IPS DF 6.9 (cell line): ENCODE measurements around the gene SPIRE1.

Experiments
- DNase-seq: peaks from one replicate; pipeline ENCODE4 v3.0.0-alpha.2; 2013; ENCODE audit warnings: low read depth, low spot score
- H3K27ac ChIP-seq: one replicate; pipeline ENCODE4 v1.5.1; 2013; ENCODE audit warnings: low read length, control low read depth
- H3K27me3 ChIP-seq: 2 replicates; pipeline ENCODE4 v1.6.1; 2013; ENCODE audit warnings: mild to moderate bottlenecking, low read length; ENCODE audit not compliant: control insufficient read depth, insufficient read depth
- H3K36me3 ChIP-seq: 2 replicates; pipeline ENCODE4 v1.6.1; 2013; ENCODE audit warnings: low read length; ENCODE audit not compliant: control insufficient read depth, insufficient read depth
- H3K4me1 ChIP-seq: 2 replicates; pipeline ENCODE4 v1.6.1; 2013; ENCODE audit warnings: low read length; ENCODE audit not compliant: control insufficient read depth, insufficient read depth
- H3K4me3 ChIP-seq: 2 replicates; pipeline ENCODE4 v1.5.1; 2013; ENCODE audit warnings: mild to moderate bottlenecking, low read length
- H3K9me3 ChIP-seq: 2 replicates; pipeline ENCODE4 v1.6.1; 2013; ENCODE audit warnings: low read length, inconsistent platforms; ENCODE audit not compliant: control insufficient read depth, insufficient read depth
- WGBS: extraction: QIAGEN DNeasy Blood & Tissue Kit; methylation state at CpG from one replicate; pipeline ENCODE4 v1.1.7; 2013; ENCODE audit warnings: mixed read lengths, missing lambda C conversion rate; ENCODE audit not compliant: insufficient read length, insufficient coverage; 5-methylcytosine and 5-hydroxymethylcytosine counted together

SPIRE1 gene

DNA sequence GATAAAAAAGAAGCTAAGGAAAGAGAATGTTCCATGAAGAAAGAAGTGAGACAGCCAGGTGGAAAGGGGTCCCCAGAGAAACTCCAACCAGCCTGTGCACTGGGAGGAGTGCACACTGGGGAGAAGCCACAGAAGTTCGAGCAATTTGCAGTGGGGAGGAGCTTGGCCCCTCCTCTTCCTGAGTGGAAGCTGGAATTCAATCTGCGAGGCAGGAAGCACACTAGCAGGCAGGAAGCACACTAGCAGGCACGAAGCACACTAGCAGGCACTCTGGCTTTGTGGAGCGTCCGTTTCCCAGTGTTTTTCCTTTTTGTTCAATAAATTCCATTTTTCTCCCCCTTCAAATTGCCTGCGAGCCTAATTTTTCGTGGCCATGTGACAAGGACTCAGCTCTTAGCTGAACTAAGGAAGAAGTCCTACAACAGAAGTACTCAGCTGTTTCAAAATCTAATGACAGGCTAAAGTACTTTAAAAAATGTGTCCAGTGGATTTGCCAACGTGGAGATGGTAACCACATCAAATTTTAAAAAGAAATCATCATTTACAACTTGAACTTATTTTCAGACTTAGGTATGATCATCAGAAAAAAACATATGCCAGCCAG lies 21.4 kb upstream of the SPIRE1 start:
- Histone ChIP-seq H3K36me3 (peaks cover 3% of the 10 kb centered on the region; the same call in 1 of the 2 replicates), H3K27ac (no peak overlapping the region), H3K9me3 (no peaks in the 10 kb centered on the region), H3K4me3 (no peak overlapping the region), H3K4me1 (no peaks in the 10 kb centered on the region), H3K27me3 (no peaks in the 10 kb centered on the region)
- DNase-seq = no peak
- no CpG with 5 or more reads among the region's 8 CpGs for WGBS

GRCh38 chr18:12668041-12668440 lies 10.1 kb upstream of the SPIRE1 start:
- DNase-seq = no peak
- Histone ChIP-seq H3K36me3 (no peaks in the 10 kb centered on the region), H3K27me3 (no peaks in the 10 kb centered on the region), H3K9me3 (no peaks in the 10 kb centered on the region), H3K4me1 (no peaks in the 10 kb centered on the region), H3K27ac (no peak overlapping the region), H3K4me3 (no peak overlapping the region)
- whole genome bisulfite sequencing = no CpG with 5 or more reads among the region's 5 CpGs

DNA sequence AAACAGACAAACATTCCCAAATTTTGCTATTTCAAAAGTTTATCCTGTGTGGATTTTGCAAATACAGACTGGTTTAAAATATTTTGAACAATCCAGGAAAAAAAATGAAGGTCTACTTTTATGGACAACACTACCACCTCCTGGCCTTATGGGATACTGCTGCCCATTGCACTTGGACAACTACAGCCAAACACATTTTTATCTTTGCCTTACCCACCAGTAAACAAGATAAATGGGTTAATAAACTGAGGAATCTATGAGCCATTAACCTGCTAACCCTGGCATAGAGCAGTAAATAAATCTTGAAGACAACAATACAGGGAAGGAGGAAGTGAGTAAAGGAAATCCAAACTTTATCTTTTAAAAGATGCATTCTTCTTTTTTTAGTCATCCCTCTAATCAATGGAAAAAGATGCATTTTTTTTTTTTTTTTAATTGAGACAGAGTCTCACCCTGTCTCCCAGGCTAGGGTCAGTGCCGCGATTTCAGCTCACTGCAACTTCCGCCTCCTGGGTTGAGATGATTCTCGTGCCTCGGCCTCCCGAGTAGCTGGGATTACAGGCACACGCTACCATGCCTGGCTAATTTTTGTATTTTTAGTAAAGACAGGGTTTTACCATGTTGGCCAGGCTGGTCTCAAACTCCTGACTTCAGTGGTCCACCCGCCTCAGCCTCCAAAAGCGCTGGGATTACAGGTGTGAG lies 2.1 kb upstream of the SPIRE1 start:
- H3K4me1 ChIP-seq = no peaks in the 10 kb centered on the region; the same call in 1 of the 2 replicates
- H3K27me3 ChIP-seq = no peaks in the 10 kb centered on the region
- H3K4me3 ChIP-seq = no peak overlapping the region
- H3K9me3 ChIP-seq = no peaks in the 10 kb centered on the region
- H3K36me3 ChIP-seq = no peaks in the 10 kb centered on the region
- WGBS = no CpG with 5 or more reads among the region's 9 CpGs
- no peak for DNase-seq
- H3K27ac ChIP-seq = no peak overlapping the region

DNA sequence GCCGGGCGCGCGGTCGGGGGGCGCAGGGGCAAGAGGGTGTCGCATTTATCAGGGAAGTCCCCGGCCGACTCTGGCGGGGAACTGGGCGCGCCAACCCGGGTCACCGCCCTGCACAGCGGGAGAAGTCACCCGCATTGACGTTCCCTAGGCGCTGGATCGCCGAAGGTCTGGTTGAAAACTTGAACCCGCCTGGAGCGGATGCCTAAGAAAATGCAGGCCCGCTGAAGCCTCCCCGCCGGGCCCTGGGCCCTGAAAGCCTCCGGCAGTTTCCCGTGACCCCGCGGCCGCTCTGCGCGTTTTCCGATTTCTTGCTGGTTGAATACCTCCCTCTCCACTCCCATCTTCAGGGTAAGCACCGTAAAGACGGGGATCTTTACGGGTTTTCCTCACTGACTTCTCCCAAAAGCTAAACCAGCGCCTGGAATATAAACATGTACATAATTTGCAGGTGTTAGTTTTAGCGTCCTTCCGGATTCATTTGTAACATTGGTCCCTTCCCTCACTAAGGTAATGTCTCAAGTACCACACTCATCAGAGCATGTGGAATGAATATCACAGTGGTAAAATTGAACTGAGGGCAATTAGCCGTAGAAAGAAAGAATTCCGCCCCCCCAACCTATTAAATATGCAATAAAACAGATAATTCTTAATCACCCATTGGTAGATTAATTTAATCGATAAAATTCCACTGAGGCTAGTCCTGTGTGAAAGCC lies 675 bp upstream of the SPIRE1 start:
- Histone ChIP-seq H3K4me3 (peak overlapping the region; percentile 77; the same call in 1 of the 2 replicates), H3K36me3 (no peaks in the 10 kb centered on the region), H3K4me1 (no peaks in the 10 kb centered on the region; the same call in 1 of the 2 replicates), H3K9me3 (no peaks in the 10 kb centered on the region), H3K27ac (no peak overlapping the region), H3K27me3 (no peaks in the 10 kb centered on the region)
- no CpG with 5 or more reads among the region's 42 CpGs for WGBS
- no peak for DNase-seq

DNA sequence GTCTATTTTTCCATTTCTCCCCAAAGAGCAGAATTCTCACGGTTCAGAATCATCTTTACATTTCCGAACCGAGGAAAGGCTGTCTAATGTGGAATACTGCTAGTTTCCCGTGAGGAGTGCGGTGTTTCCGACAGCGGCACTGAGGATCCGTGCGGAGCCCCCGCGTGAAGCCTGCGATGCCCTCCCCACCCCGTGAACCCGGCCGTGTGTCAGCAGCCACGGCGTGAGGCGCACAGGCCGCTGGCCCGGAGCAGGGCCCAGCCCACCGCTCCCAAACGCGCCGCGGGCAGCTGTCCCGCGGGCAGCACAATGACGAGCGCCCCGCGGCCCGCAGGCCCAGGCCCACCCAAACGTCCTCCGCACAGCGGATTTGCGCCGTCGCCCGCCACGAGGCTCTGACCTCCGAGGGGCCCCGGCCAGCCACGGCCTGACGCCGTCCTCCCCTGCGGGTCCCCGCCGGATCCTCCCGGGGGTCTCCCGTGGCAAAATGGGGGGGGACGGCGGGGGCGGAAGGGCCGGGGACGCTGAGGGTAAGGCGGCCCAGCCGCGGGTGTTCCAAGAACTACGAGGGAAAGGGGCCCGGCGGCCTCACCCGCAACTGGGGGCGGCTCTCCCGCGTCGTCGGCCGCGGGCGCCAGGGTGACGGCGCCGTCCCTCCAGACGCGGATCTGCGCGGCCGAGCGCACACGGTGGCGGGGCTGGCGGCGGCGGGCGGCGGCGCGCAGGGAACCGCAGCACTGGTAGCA lies 796 bp downstream of the SPIRE1 start:
- Histone ChIP-seq H3K4me1 (peaks cover 1% of the 10 kb centered on the region; the same call in 1 of the 2 replicates), H3K27ac (no peak overlapping the region), H3K9me3 (no peaks in the 10 kb centered on the region), H3K4me3 (peak overlapping the region; percentile 77; the same call in 1 of the 2 replicates), H3K36me3 (no peaks in the 10 kb centered on the region), H3K27me3 (no peaks in the 10 kb centered on the region)
- no CpG with 5 or more reads among the region's 89 CpGs for WGBS
- no peak for DNase-seq

- Histone ChIP-seq H3K4me3 (no peak overlapping the region; the same call in 1 of the 2 replicates), H3K27me3 (no peaks in the 10 kb centered on the region), H3K4me1 (peaks cover 1% of the 10 kb centered on the region; the same call in 1 of the 2 replicates), H3K9me3 (no peaks in the 10 kb centered on the region), H3K36me3 (no peaks in the 10 kb centered on the region), H3K27ac (no peak overlapping the region)
- no CpG with 5 or more reads among the region's 3 CpGs for WGBS
- no peak for DNase-seq
These were observed 1.3 kb downstream of the SPIRE1 start for GRCh38 chr18:12656605-12656937.

GRCh38 chr18:12654971-12655370 lies 2.9 kb downstream of the SPIRE1 start:
- H3K4me3 ChIP-seq = no peak overlapping the region
- peaks cover 1% of the 10 kb centered on the region; the same call in 1 of the 2 replicates for H3K4me1 ChIP-seq
- WGBS = no CpG with 5 or more reads among the region's 1 CpG
- no peaks in the 10 kb centered on the region for H3K9me3 ChIP-seq
- DNase-seq = no peak
- no peak overlapping the region for H3K27ac ChIP-seq
- no peaks in the 10 kb centered on the region for H3K36me3 ChIP-seq
- no peaks in the 10 kb centered on the region for H3K27me3 ChIP-seq

DNA sequence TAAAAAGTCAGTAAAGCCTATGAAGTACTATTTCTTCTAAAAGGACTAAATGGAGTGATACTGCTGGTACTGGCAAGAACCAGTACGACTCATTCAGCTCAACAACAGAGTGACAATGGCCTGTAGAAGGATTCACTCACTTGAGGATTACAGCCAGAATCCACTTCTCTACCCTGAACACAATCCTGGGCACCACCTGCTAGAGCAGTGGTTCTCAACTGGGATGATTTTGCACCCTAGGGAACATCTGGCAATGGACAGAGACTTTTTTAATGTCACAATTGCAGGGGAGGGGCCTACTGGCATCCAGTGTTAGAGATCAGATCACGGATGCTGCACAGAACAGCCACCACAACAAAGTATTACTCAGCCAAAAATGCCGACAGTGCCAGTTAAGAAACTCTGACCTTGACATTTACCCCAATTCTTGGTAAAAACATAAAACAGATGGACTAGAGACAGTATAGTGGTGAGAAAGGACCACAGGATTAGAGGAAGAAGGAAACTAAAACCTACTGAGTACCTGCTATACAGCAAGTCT lies 5.0 kb downstream of the SPIRE1 start:
- no peaks in the 10 kb centered on the region for H3K9me3 ChIP-seq
- H3K36me3 ChIP-seq = no peaks in the 10 kb centered on the region
- DNase-seq = no peak
- H3K27ac ChIP-seq = no peak overlapping the region
- H3K4me3 ChIP-seq = no peak overlapping the region
- H3K27me3 ChIP-seq = no peaks in the 10 kb centered on the region
- WGBS = no CpG with 5 or more reads among the region's 3 CpGs
- H3K4me1 ChIP-seq = peaks cover 2% of the 10 kb centered on the region; the same call in 1 of the 2 replicates

- H3K9me3 ChIP-seq = no peaks in the 10 kb centered on the region
- DNase-seq = no peak
- H3K4me1 ChIP-seq = peaks cover 2% of the 10 kb centered on the region; the same call in 1 of the 2 replicates
- H3K27ac ChIP-seq = no peak overlapping the region
- H3K36me3 ChIP-seq = no peaks in the 10 kb centered on the region
- H3K4me3 ChIP-seq = no peak overlapping the region
- 100% methylated on average over 2 of the region's 4 CpGs for WGBS
- no peaks in the 10 kb centered on the region for H3K27me3 ChIP-seq
These were observed 6.3 kb downstream of the SPIRE1 start for GRCh38 chr18:12651651-12652050.

DNA sequence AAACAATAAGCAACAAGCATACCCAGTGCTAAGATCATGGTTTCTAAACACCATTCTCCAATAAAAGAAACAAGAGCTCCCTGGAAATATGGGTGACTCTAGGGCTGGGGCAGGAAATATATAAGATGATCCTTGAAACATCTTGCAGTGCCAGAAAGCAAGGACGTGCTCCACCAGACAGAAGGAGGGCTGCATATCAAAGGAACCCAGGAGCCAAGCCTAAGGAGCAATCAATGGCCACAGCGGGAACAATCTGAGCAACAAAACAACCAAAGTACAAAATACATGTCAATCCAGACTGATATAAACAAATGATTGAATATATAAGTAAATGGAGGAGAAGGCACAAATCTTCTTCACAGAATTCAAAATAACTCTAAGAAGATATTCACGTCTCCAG lies 10.1 kb downstream of the SPIRE1 start:
- H3K27me3 ChIP-seq = no peaks in the 10 kb centered on the region
- no peaks in the 10 kb centered on the region for H3K9me3 ChIP-seq
- no peak overlapping the region for H3K4me3 ChIP-seq
- H3K4me1 ChIP-seq = peaks cover 1% of the 10 kb centered on the region; the same call in 1 of the 2 replicates
- H3K27ac ChIP-seq = no peak overlapping the region
- WGBS = no CpG with 5 or more reads among the region's 3 CpGs
- no peaks in the 10 kb centered on the region for H3K36me3 ChIP-seq
- DNase-seq = no peak
